Measurements from ENCODE around the gene IL12B.

DNA sequence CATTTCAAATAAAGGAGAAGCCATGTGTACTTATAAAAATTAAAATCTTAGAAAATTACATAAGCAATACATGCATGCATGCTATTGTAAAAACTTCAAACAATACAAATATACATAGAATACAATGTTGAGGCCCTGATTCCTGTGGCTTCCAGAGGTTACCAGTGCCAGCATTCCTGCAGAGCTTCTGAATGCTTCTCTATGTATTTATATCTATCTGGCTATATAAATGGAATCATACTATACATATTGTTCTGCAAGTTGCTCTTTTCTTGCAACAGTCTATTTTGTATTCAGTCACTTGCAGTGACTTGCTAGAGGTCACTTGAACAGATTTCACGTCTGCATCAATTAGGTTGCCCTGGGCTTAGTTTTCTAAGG, 3.2 kb upstream of the IL12B start:
- TF ChIP-seq EZH2phosphoT487 (IDR thresholded peaks at IDR 0.05; ENCODE audit: insufficient read depth, low read depth): no peak
- TF ChIP-seq EZH2 (IDR thresholded peaks at IDR 0.05; ENCODE audit: insufficient read depth, poor library complexity, severe bottlenecking): no peak
